PC-3 (cell line): ENCODE data around the gene LMNA.

Experiments
- EZH2phosphoT487 ChIP-seq: fragments of 300-600 bp; sonication (generic); IDR thresholded peaks from 2 replicates; pipeline ENCODE4 v1.6.1; 2018; ENCODE audit warnings: mild to moderate bottlenecking, antibody characterized with exemption, low read length, borderline replicate concordance
- TF ChIP-seq, protein P1 (sequence below): fragments of 300-600 bp; sonication (generic); conservative IDR thresholded peaks from 2 replicates; pipeline ENCODE4 v1.5.1; 2017; ENCODE audit warnings: antibody characterized with exemption, low read depth, mild to moderate bottlenecking, low read length

DNA sequence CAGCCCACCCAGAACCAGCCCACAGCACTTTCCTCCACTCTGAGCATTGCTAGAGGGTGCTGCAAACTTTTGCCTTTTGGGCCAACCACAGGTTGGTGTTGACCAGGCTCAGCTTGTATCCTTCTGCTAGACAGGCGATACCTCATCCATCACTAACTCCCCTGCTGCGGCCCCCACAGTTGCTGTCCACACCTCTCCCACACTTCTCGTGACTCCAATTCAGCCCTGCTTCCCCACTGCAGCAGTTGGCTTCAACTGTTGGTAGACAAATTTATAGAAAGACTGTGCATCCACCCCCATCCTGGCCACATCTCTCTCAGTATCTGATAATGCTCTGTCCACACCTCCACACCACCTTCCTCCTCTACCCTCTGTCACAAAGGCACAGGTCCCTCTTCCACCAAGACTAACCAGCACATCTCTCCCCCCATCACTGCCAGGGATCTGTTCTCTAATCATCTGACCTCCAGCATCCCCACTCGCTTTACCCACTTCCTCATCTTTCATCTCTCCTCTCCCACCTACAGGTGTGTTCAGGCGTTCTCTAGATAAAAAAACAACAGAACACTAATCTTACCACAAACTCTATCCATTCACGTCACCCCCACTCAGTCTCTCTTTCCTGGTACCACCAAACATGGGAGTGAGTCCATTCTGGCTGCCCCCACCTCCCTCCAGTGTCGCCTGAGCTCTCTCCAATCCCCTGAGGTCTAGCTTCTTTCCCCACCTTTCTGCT, 63.6 kb downstream of the LMNA start:
- no peak for TF ChIP-seq EZH2phosphoT487
- TF ChIP-seq, protein P1, sequence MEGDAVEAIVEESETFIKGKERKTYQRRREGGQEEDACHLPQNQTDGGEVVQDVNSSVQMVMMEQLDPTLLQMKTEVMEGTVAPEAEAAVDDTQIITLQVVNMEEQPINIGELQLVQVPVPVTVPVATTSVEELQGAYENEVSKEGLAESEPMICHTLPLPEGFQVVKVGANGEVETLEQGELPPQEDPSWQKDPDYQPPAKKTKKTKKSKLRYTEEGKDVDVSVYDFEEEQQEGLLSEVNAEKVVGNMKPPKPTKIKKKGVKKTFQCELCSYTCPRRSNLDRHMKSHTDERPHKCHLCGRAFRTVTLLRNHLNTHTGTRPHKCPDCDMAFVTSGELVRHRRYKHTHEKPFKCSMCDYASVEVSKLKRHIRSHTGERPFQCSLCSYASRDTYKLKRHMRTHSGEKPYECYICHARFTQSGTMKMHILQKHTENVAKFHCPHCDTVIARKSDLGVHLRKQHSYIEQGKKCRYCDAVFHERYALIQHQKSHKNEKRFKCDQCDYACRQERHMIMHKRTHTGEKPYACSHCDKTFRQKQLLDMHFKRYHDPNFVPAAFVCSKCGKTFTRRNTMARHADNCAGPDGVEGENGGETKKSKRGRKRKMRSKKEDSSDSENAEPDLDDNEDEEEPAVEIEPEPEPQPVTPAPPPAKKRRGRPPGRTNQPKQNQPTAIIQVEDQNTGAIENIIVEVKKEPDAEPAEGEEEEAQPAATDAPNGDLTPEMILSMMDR = no peak
